GM19438 (cell line): Measurements from ENCODE around the gene DNAJC13.
A peak's percentile ranks its signal among the peaks of the same experiment; 100 is the strongest.
"Not testable (repeated sequence)": the region's sequence is repeated elsewhere in the genome, so short reads cannot be mapped to it uniquely, and the experiment has no call there.

ENCODE experiments used
- ATAC-seq: cut with Tn5 transposase; IDR thresholded peaks from one replicate; pipeline ENCODE4 v1.9.1; 2021; ENCODE audit warnings: low read depth; ENCODE audit not compliant: unreplicated experiment

Gene DNAJC13, protein sequence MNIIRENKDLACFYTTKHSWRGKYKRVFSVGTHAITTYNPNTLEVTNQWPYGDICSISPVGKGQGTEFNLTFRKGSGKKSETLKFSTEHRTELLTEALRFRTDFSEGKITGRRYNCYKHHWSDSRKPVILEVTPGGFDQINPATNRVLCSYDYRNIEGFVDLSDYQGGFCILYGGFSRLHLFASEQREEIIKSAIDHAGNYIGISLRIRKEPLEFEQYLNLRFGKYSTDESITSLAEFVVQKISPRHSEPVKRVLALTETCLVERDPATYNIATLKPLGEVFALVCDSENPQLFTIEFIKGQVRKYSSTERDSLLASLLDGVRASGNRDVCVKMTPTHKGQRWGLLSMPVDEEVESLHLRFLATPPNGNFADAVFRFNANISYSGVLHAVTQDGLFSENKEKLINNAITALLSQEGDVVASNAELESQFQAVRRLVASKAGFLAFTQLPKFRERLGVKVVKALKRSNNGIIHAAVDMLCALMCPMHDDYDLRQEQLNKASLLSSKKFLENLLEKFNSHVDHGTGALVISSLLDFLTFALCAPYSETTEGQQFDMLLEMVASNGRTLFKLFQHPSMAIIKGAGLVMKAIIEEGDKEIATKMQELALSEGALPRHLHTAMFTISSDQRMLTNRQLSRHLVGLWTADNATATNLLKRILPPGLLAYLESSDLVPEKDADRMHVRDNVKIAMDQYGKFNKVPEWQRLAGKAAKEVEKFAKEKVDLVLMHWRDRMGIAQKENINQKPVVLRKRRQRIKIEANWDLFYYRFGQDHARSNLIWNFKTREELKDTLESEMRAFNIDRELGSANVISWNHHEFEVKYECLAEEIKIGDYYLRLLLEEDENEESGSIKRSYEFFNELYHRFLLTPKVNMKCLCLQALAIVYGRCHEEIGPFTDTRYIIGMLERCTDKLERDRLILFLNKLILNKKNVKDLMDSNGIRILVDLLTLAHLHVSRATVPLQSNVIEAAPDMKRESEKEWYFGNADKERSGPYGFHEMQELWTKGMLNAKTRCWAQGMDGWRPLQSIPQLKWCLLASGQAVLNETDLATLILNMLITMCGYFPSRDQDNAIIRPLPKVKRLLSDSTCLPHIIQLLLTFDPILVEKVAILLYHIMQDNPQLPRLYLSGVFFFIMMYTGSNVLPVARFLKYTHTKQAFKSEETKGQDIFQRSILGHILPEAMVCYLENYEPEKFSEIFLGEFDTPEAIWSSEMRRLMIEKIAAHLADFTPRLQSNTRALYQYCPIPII (N-terminal part only)

DNA sequence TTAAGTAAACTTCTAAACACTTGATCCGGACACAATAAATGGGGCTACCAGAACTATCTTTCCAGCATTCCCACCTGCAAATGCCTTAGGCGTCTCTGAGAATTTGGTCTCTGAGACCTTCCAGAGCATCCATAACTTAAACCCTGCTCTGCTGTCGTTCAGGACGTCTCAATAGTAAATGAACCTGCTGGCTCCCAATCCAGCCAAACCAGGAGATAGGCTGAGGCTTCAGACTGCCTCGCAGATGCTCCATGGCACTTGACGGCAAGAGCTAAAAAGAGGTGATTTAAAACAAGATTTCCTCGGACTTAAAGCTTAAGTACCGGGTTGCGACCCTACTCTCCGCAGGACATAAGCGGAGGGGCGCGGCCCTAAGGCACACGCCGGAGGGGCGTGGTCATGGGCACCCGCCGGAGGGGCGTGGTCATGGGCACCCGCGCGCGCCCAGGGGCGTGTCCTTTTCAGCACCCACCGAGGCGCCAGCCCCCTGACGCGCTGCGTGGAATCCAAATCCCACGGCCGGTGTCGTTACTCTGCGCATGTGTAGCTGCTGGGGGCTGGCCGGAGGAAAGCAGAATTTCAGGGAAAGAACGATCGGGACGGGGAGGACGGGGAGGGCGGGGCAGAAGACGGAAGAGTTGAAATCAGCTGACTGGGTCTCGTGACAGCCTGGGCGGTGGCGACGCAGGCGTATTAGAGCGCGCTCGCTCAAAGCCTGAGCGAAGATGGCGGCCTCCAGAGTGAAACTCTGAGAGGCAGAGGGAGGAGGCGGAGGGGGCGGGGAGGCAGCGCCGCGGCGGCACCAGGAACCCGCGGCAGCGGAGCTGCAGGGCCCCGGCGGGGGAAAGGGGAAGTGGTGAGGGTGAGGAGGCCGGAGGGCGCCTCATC is at the start of gene DNAJC13:
Gene DNAJC13, plus strand, starts transcription at position 696 of the 888 bp plus-strand sequence. CDS start 17,049 bp downstream, outside the sequence.
- peak; percentile 90 for ATAC-seq

DNA sequence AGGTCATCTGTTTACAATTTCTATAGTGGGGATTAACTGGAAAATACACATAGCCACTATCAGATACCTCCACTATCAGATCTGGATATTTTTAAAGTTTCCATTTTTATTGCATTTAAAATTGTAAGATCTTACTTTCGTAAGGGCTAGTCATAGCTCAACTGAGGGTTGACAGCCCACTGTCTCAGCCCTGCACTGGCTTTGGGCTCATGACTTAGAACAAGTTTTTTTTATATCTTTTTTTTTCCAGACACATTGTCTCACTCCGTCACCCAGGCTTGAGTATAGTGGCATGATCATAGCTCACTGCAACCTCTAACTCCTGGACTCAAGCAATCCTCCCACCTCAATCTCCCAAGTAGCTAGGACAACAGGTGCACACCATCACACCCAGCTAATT is 48.8 kb upstream of the DNAJC13 start:
- no peak for ATAC-seq

DNA sequence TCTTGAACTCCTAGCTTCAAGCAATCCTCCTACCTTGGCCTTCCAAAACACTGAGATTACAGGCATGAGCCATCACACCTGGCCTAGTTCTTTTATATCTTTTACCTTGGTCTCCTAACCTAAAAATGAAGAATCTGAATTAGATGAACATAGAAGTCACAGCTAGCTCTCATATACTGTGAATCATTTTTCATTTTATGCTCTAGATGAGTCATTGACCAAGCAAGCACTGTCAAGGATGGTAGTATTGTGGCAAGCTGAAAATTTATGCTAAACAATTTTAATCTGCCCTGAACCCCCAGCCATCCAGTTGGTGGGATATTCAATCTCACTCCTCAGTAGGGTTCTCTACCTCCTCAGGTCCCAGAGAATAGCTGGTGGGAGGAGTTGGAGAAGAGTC is 48.3 kb upstream of the DNAJC13 start:
- ATAC-seq = no peak

DNA sequence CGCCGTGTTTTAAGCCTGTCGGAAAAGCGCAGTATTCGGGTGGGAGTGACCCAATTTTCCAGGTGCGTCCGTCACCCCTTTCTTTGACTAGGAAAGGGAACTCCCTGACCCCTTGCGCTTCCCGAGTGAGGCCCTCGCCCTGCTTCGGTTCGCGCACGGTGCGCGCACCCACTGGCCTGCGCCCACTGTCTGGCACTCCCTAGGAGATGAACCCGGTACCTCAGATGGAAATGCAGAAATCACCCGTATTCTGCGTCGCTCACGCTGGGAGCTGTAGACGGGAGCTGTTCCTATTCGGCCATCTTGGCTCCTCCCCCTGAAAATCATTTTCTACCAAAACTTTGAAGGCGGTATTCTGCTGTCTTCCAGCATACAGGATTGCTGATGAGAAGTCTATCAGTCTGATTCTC is 40.4 kb upstream of the DNAJC13 start:
- ATAC-seq = not testable (repeated sequence)

DNA sequence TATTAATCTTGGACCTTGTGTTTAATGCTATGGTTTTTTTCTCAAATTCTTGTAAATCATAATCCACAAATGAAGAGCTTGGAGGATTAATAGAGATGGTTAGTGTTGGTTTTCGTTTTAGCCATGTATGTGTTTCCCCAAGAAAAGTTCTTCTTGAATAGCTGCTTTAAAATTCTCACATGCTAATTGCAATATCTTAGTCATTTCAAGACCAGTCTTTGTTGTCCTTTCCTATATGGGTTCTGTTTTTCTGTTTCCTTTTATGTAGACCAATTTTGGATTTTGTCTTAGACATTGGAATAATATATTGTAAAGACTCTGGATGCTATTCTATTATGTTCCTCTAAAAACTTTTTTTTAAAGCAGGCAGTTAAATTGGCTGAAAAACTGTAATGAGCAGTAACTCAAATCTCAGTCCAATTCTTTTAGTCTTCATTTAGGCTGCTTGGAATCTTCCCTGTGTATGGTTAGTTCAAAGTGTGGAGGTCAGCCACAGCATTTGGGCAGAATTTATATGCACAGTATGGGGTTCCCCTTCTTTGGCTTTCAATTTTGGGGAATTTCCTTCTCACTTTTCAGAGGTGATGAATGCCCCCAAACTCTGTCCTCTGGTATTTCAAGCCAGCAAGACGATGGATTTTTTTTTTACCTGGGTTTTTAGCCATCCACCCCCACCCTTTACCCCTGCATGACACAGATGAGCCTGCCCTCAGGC is 39.1 kb upstream of the DNAJC13 start:
- no peak for ATAC-seq

DNA sequence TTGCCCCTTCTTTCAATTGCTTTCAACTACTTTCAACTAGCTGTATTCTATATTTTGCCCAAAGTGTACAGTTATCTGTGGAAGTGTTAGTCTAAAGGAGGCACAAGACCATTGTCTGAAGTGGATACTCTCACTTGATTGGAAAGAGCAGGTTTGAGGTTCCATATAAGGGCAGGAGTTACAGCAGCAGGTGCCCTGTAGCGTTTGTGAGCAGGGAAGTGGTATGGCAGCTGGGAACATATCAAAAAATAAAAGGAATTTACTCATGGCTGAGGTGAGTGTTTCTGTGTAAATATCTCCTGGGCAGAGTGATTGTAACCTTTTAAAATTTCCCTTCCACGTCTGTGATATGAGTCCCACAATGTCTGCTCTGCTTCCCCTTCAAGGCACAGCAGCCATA is 38.5 kb upstream of the DNAJC13 start:
- no peak for ATAC-seq

DNA sequence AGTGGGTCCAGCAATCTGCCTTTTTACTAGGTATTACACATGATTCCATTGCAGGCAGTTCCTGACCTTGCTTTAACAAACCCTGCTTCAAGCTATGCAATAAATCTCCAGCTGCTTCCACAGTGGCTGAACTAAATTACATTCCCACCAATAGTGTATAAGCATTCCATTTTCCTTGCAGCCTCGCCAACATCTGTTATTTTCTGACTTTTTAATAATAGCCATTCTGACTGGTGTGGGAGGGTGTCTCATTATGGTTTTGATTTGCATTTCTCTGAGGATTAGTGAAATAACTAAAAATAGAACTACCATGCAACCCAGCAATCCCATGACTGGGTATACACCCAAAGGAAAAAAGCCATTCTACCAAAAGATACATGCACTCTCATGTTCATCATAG is 36.4 kb upstream of the DNAJC13 start:
- no peak for ATAC-seq

DNA sequence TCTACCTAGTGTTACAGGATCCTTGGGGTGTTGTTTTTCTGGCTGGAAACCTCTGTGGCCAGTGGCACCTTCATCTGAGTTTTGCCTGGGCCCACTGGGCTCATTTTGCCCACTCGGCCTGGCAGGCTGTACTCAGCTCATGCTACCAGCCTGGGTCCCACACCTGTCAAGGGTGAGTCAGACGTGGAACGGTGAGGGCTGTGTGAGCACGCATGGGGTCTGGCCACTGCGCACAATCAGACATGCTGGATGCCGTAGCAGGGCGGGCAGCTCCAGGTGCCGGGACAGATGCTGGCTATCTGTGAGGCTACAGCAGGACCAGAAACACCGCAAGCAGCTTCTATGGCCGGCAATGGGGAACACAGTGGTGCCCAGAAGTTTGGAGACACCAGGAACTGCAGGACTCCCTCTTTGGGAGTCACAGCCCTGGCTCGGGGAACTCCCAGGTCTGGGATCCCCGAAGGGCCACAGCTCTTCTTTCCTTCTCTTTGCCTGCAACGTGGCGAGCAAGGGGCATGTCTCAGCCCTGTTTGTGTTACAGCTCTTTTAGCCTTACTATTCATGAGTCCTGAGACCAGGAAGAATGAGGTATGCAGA is 35.9 kb upstream of the DNAJC13 start:
- no peak for ATAC-seq

DNA sequence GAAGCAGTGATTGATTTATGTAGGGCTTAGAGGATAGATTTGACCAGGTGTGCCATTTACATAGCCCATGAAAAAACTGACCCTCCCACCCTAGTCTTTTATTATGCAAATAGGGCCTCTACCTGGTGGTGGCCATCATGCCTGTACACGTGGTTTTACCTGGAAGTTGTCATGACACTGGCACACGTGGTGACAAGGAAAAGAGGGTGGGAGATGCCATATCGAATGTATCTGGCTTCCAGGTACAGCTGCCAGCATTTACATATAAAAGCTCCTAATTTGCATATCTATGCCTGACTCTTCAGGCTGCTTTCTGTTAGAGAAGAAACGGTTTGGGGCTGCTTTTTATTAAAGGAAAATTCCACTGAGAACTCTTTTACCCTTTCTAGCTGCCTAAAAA is 35.0 kb upstream of the DNAJC13 start:
- no peak for ATAC-seq

DNA sequence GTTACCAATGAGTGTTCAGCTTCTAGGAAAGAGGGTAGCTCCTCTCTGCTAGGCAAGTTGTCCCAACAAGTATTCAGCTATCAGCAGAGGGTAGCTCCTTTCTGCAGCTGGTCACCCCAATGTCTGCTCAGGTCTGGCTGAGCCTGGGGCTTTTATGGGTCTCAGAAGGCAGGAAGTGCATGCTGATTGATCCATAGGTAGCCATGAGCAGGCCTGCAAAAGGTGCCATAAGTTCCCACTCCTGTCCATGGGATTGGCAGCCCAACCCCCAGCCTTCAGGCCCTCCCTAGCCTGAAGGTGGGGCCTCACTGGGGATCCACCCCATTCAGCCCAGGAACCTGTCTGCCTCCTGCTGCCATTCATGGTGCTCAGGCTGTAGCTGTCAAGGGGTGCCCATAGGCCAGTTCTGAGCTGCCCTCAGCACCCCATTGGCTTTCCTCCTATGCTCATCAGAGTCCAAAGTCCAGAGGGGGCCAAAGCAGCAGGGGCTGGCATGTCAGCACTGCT is 34.6 kb upstream of the DNAJC13 start:
- no peak for ATAC-seq

DNA sequence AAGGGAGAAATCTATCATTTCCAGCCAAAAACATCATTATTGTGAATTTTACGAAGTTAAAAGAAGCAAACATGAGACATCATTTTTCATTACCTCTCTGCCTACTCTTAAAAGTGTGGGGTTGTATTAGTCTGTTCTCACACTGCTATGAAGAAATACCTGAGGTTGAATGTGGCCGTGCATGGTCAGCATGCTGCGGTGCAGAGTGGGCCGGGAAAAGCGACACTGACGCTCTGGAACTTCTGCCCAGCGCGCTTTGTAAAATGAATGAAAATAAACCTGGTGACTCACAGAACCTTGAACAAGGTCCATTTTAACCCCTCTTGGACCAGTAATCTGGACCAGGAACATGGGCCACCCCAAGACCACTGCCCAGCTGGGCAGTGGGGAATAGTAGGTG is 31.0 kb upstream of the DNAJC13 start:
- ATAC-seq = no peak

DNA sequence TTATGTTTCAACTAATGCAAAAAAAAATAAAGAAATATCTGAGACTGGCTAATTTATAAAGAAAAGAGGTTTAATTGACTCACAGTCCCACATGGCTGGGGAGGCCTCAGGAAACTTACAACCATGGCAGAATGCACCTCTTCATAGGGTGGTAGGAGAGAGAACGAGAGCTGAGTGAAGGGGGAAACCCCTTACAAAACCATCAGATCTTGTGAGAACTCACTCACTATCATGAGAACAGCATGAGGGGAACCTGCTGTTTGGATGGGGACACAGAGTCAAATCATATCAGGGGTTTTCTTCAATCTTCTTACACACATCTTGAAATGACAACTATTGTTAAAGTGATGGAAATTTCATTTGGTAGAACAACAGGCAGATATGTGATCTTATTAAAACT is 24.6 kb upstream of the DNAJC13 start:
- not testable (repeated sequence) for ATAC-seq

DNA sequence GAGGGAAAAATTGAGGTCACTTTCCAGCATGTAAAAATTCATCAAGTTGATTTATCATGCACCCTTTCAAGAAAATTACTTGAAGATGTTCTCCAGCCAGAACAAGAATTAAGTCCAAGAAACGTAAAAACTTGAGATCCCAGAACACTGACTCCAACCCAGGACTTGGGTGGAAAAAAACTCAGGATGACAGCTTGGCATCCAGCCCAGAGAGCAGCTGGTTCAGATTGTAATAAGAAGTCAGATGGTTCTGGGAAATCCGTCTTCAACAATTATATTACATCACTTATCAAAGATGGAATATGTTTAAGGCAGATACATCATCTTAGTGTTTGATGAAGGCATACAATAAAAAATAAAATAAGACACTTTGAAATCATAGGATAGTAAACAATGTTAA is 23.0 kb upstream of the DNAJC13 start:
- ATAC-seq = no peak

DNA sequence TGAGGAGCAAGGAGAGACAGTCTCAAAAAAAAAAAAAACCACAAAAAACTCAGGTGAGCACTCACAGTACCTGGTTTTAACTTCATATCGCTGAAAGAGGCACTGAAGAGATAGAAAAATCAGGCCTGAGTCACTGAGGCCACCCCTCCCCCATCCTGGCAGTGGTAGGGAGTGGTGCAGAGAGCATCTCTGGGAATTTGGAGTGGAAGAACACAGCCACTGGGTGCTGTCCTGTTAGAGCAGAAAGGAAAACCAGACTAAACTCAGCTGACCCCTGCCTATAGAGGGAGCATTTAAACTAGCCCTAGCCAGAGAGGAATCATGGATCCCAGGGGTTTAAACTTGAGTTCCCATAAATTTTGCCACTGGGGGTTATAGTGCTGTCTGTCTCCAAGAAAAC is 22.2 kb upstream of the DNAJC13 start:
- no peak for ATAC-seq

DNA sequence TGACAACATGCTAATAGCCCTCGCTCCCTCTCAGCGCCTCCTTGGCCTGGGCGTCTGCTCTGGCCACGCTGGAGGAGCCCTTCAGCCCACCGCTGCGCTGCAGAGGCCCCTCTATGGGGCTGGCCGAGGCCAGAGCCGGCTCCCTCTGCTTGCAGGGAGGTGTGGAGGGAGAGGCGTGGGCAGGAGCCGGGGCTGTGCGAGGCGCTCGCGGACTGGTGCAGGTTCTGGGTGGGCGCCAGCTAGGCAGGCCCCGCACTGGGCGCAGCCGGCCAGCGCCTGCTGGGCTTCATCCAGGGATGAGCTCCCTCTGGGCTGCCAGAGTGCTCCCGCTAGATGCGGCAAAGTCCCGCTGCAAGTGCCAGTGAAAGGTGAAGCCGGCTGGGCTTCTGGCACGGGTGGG is 21.0 kb upstream of the DNAJC13 start:
- ATAC-seq = no peak

DNA sequence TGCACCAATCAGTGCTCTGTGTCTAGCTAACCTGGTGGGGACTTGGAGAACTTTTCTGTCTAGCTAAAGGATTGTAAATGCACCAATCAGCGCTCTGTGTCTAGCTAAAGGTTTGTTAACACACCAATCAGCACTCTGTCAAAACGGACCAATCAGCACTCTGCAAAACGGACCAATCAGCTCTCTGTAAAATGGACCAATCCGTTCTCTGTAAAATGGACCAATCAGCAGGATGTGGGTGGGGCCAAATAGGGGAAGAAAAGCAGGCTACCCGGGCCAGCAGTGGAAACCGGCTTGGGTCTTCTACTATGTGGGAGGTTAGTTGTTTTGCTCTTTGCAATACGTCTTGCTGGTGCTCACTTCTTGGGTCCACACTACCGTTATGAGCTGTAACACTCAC is 20.5 kb upstream of the DNAJC13 start:
- ATAC-seq = not testable (repeated sequence)

DNA sequence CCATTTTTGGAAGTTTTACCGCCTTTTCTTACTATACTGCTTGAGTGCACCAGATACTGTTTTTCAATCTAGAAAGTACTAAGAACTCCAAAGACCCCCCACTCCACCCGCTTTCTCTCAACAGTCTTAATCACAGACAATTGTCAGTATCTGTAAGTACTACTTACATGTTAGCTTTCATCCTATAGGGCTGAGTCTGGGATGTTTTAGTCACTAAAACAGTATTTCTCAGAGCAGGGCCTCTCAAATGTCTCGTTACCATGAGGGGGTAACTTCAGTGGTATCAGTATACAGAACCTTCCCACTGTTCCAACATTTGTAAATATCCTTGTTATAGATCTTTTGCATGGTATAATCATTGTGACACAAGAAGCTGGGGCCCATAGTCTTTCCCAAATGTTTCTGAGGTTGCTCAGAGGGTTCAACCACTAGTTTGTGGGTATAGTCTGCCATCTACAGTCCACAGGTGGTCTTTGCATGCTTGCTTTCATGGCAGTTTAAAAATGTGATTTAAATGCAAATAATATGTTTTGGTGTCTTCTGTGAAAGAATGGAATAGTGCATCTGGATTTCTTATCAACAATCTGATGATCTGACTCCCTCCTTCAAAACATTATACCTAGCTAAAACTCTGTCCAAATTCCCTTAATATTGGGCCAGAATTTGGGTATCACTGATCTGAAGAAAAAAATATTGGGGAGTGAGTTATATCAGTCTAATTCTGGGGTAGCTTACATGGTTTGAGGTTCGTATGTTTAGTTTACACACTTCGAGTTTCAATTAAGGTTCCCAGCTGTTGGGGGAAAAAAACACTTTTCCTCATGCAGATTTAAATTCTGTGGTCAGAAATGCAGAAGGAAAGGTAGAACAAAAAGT is 18.0 kb upstream of the DNAJC13 start:
- no peak for ATAC-seq

DNA sequence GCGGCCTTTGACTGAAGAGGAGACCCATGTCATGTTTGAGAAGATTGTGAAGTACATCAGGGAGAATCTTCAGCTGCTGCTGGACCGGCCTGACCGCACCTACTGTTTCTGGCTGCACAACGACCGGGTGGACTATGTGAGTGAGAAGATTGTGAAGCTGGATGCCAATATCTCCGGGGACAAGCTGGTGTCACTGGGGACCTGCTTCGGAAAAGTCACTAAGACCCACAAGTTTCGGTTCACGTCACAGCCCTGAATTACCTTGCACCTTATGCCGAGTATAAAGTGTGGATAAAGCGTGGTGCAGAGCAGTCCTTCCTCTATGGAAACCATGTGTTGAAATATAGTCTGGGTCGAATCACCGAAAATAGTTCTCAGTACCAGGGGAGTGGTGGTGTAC is 16.0 kb upstream of the DNAJC13 start:
- ATAC-seq = no peak
